Right ventricle myocardium inferior (tissue), 1 donor: ENCODE measurements around the gene RIMBP3C. TPM values are rescaled to one million over a fixed set of nuclear protein-coding genes. Genes with fewer than 3 reads are reported as not detected.

ENCODE experiments used
- total RNA-seq: library from RNA; stranded (reverse); fragmentation: NEBNext Ultra II Directional; extraction: Animal tissue kit (Norgen Biotek cat#: 25700); gene quantifications from one replicate; pipeline ENCODE4 v1.2.1, GENCODE V29; 2021
- donor health status: DM: no; HTN: yes; CAD: no; lungs with severe emphysema.

The RIMBP3C gene
- total RNA-seq, 1 donor from 2014 or later, result not detected

Other genes starting within 250 kb of the RIMBP3C start
- 0.08 TPM for gene RIMBP3B, start 167.7 kb downstream of the RIMBP3C start, total RNA-seq
- gene HIC2, start 134.1 kb downstream of the RIMBP3C start, total RNA-seq, result 1.4 TPM
- 1.2 TPM for gene TMEM191C, start 84.1 kb downstream of the RIMBP3C start, total RNA-seq
- gene UBE2L3, start 16.3 kb upstream of the RIMBP3C start, total RNA-seq, result 51.0 TPM
- 5.4 TPM for gene YDJC, start 78.6 kb upstream of the RIMBP3C start, total RNA-seq
- 0.16 TPM for gene CCDC116, start 81.3 kb upstream of the RIMBP3C start, total RNA-seq
- gene SDF2L1, start 90.8 kb upstream of the RIMBP3C start, total RNA-seq, result 20.7 TPM
- 24.5 TPM for gene PPIL2, start 114.6 kb upstream of the RIMBP3C start, total RNA-seq
- 4.4 TPM for gene YPEL1, start 184.3 kb upstream of the RIMBP3C start, total RNA-seq